D721Med (cell line): ENCODE measurements around the gene RPN1.
"Not testable (repeated sequence)": the region's sequence is repeated elsewhere in the genome, so short reads cannot be mapped to it uniquely, and the experiment has no call there.

ENCODE experiments used
- DNase-seq: peaks from one replicate; pipeline ENCODE4 v3.0.0; 2011; ENCODE audit warnings: low spot score; ENCODE audit not compliant: insufficient read length
- FAIRE-seq: peaks from 2 replicates; lab custom pipeline; 2011; peaks lifted over from hg19 to GRCh38; lab: Jason Lieb, UNC
- TF ChIP-seq, protein P1 (sequence below): IDR thresholded peaks from 2 replicates; pipeline ENCODE4 v1.5.1; 2012; ENCODE audit warnings: mild to moderate bottlenecking, control low read depth; ENCODE audit not compliant: insufficient read depth; ENCODE audit errors: missing control alignments

The RPN1 gene

DNA sequence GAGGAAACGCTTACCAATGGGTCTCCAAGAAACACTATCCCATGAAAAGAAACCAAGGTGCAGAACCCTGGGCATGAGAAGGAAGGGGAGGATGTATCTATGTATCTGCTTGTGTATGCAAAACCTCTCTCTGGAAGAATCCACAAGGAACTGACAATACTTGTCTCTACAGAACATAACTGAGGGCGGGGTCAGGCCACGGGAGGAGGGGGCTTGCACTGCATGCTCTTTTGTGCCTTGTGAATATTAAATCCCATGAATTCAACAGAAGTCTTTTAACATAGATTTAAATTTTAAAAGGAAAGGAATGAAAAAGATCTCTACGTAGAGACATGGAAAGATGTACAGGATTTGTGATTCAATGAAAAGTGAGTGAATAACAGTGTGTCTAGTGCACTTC is 57.8 kb downstream of the RPN1 start:
- DNase-seq (no peak), FAIRE-seq (no peak)
- TF ChIP-seq, protein P1, sequence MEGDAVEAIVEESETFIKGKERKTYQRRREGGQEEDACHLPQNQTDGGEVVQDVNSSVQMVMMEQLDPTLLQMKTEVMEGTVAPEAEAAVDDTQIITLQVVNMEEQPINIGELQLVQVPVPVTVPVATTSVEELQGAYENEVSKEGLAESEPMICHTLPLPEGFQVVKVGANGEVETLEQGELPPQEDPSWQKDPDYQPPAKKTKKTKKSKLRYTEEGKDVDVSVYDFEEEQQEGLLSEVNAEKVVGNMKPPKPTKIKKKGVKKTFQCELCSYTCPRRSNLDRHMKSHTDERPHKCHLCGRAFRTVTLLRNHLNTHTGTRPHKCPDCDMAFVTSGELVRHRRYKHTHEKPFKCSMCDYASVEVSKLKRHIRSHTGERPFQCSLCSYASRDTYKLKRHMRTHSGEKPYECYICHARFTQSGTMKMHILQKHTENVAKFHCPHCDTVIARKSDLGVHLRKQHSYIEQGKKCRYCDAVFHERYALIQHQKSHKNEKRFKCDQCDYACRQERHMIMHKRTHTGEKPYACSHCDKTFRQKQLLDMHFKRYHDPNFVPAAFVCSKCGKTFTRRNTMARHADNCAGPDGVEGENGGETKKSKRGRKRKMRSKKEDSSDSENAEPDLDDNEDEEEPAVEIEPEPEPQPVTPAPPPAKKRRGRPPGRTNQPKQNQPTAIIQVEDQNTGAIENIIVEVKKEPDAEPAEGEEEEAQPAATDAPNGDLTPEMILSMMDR, result no peak

DNA sequence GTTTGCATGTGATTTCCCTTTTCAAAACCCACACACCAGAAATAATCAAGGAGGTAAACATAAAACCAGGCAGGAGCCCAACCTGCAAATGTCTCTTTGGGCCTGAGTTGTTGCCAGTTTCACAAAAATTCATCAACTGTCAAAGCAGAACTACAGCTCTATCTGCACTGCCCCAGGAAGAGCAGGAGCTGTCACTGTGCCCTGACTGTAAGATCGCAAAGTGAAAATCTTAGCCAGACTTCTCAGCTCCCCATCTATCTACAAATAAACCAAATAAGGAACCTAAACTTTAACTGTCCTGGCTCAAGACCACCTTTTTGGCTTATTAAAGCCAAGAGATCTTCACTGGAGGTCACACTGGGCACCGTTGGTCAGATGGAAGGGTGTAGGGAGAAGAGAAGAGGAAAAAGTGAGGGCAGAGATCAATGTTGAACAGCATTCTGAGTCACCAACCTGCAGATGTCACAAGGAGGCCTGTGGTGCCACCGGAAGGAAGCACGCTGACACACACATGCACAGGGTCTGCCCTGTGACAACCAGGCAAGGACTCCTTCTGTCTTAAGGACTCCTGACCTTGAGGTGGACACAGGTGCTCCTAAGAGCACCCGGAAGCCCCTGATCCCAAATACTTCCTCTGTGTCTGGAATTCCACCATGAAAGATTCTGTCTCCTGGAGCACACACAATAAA is 58.7 kb downstream of the RPN1 start:
- no peak for DNase-seq
- no peak for FAIRE-seq

DNA sequence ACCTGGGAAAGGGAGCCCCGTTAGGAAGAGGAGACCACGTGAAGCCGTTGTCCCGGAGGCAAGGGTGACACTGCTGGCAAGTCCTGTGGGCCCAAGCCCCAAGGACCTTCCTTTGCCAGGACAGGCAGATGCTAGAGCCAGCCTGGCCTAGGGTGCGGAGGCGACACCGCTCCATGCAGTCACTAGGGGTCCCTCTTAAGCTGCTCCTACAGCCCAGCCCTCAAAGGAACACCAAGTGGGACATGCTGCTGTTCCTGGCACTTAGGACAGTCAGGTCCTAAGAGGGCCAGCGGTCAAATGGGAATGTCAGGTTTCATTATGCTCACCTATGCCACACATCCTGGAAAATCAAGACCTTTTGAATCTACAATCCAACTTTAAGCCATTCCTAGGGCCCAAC is 59.7 kb downstream of the RPN1 start:
- no peak for FAIRE-seq
- DNase-seq, result no peak
- TF ChIP-seq, protein P1, result peak; percentile 30

More for the DNA sequence above, 58.7 kb downstream of the RPN1 start:
- TF ChIP-seq, protein P1, result no peak

DNA sequence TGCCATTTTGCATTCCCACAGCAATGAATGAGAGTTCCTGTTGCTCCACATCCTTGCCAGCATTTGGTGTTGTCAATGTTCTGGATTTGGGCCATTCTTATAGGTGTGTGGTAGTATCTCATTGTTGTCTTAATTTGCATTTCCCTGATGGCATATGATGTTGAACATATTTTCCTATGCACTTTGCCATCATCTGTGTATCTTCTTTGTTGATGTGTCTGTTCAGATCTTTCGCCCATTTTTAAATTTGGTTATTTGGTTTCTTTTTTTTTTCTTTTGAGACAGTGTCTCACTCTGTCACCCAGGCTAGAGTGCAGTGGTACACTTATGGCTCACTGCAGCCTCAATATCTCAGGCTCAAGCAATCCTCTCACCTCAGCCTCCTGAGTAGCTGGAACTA is 60.6 kb downstream of the RPN1 start:
- not testable (repeated sequence) for DNase-seq, FAIRE-seq

DNA sequence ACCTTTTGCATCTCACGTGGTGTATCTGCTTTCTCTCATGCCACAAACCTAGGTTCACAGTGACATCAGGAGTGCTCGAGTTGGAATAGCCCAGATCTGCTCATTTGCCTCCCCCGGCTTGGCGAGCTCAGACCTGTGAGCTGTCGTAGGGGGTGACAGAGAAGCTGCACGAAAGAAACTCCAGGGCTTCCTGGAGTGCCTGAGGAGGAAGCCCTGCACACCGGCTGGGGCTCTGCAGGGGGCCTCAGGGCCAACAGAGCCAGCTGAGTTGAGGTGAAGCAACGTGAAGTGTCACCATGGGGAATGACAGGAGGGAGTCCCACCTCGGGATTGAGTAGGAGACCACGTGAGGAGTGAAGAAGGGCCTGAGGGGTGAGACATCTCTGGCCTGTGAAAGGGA is 62.5 kb downstream of the RPN1 start:
- no peak for DNase-seq
- TF ChIP-seq, protein P1, result no peak
- FAIRE-seq, result no peak

DNA sequence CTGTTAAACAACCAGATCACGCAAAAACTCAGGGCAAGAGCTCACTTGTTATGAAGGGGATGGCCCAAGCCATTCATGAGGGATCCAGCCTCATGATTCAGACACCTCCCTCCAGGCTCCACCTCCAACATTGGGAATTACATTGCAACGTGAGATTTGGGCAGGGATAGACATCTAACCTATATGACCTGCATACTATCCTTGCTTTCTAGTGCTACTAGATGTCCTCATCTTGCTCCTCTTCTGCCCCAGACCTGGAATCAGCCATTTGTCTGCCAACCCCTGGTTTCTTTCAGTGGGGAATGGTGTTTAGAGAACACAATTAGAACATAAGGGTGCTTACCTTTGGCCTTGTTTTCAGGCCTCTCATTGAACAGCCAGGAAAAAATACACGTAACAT is 63.2 kb downstream of the RPN1 start:
- DNase-seq, result no peak
- FAIRE-seq, result no peak
- TF ChIP-seq, protein P1, result no peak

DNA sequence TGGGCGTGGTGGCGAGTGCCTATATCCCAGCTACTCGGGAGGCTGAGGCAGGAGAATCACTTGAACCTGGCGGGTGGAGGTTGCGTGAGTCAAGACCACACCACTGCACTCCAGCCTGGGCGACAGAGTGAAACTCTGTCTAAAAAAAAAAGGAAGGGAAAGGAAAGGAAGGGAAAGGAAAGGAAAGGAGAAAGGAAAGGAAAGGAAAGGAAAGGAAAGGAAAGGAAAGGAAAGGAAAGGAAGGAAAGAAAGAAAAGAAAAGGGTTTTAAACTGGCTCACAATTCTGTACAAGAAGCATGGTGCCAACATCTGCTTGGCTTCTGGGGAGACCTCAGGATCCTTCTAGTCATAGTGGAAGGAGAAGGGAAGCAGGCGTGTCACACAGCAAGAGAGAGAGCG is 63.7 kb downstream of the RPN1 start:
- DNase-seq, FAIRE-seq: not testable (repeated sequence)

DNA sequence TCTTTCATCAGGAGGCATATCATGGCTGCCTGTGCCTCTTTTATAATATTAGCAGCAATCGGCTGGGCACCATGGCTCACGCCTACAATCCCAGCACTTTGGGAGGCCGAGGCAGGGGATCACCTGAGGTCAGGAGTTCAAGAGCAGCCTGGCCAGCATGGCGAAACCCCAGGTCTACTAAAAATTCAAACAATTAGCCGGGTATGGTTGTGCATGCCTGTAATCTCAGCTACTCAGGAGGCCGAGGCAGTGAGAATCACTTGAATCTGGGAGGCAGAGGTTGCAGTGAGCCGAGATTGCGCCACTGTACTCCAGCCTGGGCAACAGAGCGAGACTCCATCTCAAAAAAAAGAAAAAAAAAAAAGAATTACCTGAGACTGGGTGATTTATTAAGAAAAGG is 64.2 kb downstream of the RPN1 start:
- FAIRE-seq, DNase-seq: not testable (repeated sequence)

DNA sequence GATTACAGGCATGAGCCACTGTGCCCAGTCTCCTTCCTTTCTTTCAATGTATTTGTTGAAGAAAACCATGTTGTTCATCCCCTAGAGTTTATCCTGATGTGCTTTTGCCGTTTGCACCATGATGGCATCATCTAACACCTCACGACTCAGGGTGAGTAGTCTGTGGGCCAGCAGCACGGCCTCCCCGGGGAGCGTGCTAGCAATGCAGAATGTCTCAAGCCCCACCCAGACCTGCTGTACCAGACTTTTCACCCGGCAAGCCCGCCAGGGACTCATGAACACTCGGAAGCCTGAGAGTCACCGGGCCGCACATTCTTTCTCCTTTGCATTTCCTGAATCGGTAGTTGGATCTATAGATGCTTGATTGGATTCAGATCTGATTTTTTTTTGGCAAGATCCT is 64.6 kb downstream of the RPN1 start:
- no peak for DNase-seq
- no peak for FAIRE-seq
- TF ChIP-seq, protein P1, result no peak
